ENCODE data around the gene OPN1SW. TPM values are rescaled to one million over a fixed set of nuclear protein-coding genes. Genes with fewer than 3 reads are reported as not detected.
A peak's percentile ranks its signal among the peaks of the same experiment; 100 is the strongest.

Gene OPN1SW
- total and polyA plus RNA-seq, 9 of the 15 experiments (the other 6 are each of a cell fraction or from before 2014, with no cell fraction given), result 0.84 to 1.0 TPM; not detected in 7

DNA sequence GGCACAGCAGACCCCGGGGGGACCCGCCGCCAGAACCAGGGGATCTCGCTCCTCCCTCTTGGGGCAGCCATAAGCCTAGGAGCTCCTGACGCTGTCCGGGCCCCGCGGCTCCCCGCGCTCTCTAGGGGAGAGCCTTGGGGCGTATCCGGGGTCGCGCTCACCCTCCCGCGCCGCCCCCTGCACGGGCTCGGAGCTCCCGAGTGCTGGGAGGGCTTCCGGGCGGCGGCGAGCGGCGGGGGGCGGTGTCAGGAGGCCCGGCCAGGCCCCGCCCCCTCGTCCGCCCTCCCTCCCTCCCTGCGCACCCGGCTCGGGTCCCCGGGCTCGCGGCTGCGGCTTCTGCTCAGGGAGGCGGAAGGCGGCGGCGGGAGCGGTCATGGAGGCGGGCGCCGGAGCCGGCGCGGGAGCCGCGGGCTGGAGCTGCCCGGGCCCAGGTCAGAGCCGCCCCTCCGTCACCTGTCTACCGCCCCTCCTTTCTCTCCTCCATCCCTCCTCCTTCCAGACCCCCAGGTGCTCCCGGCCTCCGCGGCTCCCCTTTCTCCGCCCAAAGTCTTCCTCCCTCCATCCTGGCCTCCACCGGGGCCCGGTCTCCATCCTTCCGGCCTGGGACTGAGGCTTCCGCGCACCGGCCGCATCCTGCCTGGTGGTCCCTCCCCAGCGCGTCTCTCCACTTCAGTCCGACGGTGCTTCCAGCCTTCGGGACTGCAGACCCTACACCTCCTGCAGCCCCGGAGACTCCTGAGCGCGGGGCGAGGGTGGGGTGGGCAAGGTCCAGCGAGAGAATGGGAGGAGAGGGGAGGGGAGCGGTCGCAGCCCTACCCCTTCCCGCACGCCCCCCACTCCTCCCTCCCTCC is 15.8 kb upstream of the OPN1SW start, which contains the start of gene CCDC136 (continued):
- TF ChIP-seq, protein P1, sequence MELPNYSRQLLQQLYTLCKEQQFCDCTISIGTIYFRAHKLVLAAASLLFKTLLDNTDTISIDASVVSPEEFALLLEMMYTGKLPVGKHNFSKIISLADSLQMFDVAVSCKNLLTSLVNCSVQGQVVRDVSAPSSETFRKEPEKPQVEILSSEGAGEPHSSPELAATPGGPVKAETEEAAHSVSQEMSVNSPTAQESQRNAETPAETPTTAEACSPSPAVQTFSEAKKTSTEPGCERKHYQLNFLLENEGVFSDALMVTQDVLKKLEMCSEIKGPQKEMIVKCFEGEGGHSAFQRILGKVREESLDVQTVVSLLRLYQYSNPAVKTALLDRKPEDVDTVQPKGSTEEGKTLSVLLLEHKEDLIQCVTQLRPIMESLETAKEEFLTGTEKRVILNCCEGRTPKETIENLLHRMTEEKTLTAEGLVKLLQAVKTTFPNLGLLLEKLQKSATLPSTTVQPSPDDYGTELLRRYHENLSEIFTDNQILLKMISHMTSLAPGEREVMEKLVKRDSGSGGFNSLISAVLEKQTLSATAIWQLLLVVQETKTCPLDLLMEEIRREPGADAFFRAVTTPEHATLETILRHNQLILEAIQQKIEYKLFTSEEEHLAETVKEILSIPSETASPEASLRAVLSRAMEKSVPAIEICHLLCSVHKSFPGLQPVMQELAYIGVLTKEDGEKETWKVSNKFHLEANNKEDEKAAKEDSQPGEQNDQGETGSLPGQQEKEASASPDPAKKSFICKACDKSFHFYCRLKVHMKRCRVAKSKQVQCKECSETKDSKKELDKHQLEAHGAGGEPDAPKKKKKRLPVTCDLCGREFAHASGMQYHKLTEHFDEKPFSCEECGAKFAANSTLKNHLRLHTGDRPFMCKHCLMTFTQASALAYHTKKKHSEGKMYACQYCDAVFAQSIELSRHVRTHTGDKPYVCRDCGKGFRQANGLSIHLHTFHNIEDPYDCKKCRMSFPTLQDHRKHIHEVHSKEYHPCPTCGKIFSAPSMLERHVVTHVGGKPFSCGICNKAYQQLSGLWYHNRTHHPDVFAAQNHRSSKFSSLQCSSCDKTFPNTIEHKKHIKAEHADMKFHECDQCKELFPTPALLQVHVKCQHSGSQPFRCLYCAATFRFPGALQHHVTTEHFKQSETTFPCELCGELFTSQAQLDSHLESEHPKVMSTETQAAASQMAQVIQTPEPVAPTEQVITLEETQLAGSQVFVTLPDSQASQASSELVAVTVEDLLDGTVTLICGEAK (IDR thresholded peaks at IDR 0.05), result peak; percentile 74
- TF ChIP-seq, protein P1 (CRISPR knock-in tag; IDR thresholded peaks at IDR 0.05), result no peak
- 0 out of 2 replicates have a peak, but pooled peaks have one; percentile 17 for TF ChIP-seq ZBTB17 (CRISPR knock-in tag; IDR thresholded peaks at IDR 0.05)
- no peak for TF ChIP-seq HDAC6 (IDR thresholded peaks at IDR 0.05; ENCODE audit: low read depth, low read length)
- TF ChIP-seq RFX5 (IDR thresholded peaks at IDR 0.05; ENCODE audit: low read depth, low read length), result no peak
- no peak for TF ChIP-seq CBX1 (IDR thresholded peaks at IDR 0.05; ENCODE audit: low read depth)
- no peak for TF ChIP-seq SNRNP70 (optimal IDR thresholded peaks at IDR 0.05; ENCODE audit: low read depth, low read length)
- TF ChIP-seq ETS1 (conservative IDR thresholded peaks at IDR 0.05; ENCODE audit: control insufficient read depth, low read depth, low read length), result peak; percentile 79
- TF ChIP-seq POLR2G (IDR thresholded peaks at IDR 0.05; ENCODE audit: low read depth, low read length), result peak; percentile 95
- peak; percentile 76 for TF ChIP-seq HNRNPK (IDR thresholded peaks at IDR 0.05; ENCODE audit: low read depth, low read length, poor library complexity, severe bottlenecking)
- TF ChIP-seq, protein P2, sequence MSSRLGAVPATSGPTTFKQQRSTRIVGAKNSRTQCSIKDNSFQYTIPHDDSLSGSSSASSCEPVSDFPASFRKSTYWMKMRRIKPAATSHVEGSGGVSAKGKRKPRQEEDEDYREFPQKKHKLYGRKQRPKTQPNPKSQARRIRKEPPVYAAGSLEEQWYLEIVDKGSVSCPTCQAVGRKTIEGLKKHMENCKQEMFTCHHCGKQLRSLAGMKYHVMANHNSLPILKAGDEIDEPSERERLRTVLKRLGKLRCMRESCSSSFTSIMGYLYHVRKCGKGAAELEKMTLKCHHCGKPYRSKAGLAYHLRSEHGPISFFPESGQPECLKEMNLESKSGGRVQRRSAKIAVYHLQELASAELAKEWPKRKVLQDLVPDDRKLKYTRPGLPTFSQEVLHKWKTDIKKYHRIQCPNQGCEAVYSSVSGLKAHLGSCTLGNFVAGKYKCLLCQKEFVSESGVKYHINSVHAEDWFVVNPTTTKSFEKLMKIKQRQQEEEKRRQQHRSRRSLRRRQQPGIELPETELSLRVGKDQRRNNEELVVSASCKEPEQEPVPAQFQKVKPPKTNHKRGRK (tag; IDR thresholded peaks at IDR 0.05), result peak; percentile 53; the same call in 1 of the 2 replicates
- TF ChIP-seq NR4A1 (CRISPR knock-in tag; IDR thresholded peaks at IDR 0.05), result no peak
- TF ChIP-seq NR4A1 (tag; IDR thresholded peaks at IDR 0.05), result no peak
- no peak for TF ChIP-seq NCOR1 (IDR thresholded peaks at IDR 0.05)
- TF ChIP-seq POLR3A (IDR thresholded peaks at IDR 0.05; ENCODE audit: borderline replicate concordance, extremely low read depth, insufficient read depth, insufficient read length), result no peak
- TF ChIP-seq ZNF184 (CRISPR knock-in tag; IDR thresholded peaks at IDR 0.05), result no peak

Measured in K562 (cell line).